Nephron progenitor cell (in vitro differentiated cells): ENCODE data around the gene KIT.
A peak's percentile ranks its signal among the peaks of the same experiment; 100 is the strongest.

ENCODE experiments used
- DNase-seq: peaks from one replicate; pipeline ENCODE4 v3.0.0; 2021
- H3K27ac Mint-ChIP-seq: 2 replicates; pipeline ENCODE4 v1.8.0; 2021; ENCODE audit warnings: mild to moderate bottlenecking, moderate library complexity, mixed read lengths
- H3K27me3 Mint-ChIP-seq: 2 replicates; pipeline ENCODE4 v1.8.0; 2021; ENCODE audit warnings: mild to moderate bottlenecking, low read depth, mixed read lengths; ENCODE audit not compliant: poor library complexity
- H3K36me3 Mint-ChIP-seq: 2 replicates; pipeline ENCODE4 v1.8.0; 2021; ENCODE audit warnings: low read depth, mixed read lengths
- H3K4me1 Mint-ChIP-seq: 2 replicates; pipeline ENCODE4 v1.8.0; 2021; ENCODE audit warnings: mixed read lengths
- H3K4me3 Mint-ChIP-seq: 2 replicates; pipeline ENCODE4 v1.8.0; 2021; ENCODE audit warnings: mild to moderate bottlenecking, moderate library complexity, mixed read lengths
- H3K9me3 Mint-ChIP-seq: 2 replicates; pipeline ENCODE4 v1.8.0; 2021; ENCODE audit warnings: mild to moderate bottlenecking, moderate library complexity, mixed read lengths
- TF ChIP-seq, protein P1 (sequence below): fragments of 200-600 bp; sonication (generic); IDR thresholded peaks from 2 replicates; pipeline ENCODE4 v1.5.0; 2021; ENCODE audit warnings: antibody characterized with exemption

The KIT gene

DNA sequence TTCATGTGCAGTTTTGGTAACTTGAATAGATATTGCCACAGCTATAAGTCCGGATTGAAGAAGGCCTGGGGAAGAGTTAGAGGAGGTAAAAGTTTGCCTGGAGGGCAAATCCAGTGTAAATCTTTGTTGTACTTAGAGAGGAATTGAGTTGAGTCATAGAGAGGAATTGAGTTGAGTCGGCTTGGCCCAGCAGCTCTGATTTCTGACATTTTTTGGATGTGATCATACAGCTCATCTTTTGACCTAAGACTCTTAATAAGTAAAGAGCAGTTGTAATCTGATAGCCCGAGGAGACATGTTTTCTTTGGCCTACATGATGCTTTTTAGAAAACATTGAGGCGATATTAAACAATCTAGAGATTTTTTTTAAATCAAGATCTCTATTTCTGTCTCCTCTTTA, 3.9 kb downstream of the KIT start:
- Mint-ChIP-seq H3K27ac (peak overlapping the region; percentile 34), H3K4me1 (peaks cover 35% of the 10 kb centered on the region), H3K36me3 (peaks cover 9% of the 10 kb centered on the region), H3K4me3 (no peak overlapping the region), H3K9me3 (no peaks in the 10 kb centered on the region), H3K27me3 (peaks cover 29% of the 10 kb centered on the region)
- TF ChIP-seq, protein P1, sequence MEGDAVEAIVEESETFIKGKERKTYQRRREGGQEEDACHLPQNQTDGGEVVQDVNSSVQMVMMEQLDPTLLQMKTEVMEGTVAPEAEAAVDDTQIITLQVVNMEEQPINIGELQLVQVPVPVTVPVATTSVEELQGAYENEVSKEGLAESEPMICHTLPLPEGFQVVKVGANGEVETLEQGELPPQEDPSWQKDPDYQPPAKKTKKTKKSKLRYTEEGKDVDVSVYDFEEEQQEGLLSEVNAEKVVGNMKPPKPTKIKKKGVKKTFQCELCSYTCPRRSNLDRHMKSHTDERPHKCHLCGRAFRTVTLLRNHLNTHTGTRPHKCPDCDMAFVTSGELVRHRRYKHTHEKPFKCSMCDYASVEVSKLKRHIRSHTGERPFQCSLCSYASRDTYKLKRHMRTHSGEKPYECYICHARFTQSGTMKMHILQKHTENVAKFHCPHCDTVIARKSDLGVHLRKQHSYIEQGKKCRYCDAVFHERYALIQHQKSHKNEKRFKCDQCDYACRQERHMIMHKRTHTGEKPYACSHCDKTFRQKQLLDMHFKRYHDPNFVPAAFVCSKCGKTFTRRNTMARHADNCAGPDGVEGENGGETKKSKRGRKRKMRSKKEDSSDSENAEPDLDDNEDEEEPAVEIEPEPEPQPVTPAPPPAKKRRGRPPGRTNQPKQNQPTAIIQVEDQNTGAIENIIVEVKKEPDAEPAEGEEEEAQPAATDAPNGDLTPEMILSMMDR = no peak
- no peak for DNase-seq

DNA sequence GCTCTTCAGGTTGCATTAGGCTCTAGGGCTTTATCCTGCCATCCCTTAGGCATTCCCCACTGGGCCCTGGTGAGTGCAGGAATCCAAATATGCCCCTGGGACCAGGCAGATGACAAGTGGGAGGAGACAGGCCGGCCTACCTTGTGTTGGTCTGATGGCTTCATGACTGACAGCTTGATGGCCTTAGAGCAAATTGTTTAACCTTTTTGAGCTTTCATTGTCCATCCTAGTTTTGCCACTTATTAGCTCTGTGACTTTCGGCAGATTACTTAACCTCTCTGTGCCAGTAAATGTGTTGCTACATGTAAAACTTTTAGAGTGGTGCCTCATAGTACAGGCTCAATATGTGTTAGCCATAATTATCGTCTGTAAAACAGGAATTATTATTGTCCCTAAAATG, 4.4 kb downstream of the KIT start:
- TF ChIP-seq, protein P1 = no peak
- no peak for DNase-seq
- peaks cover 25% of the 10 kb centered on the region for H3K27me3 Mint-ChIP-seq
- H3K27ac Mint-ChIP-seq = no peak overlapping the region
- no peaks in the 10 kb centered on the region for H3K9me3 Mint-ChIP-seq
- H3K4me1 Mint-ChIP-seq = peaks cover 30% of the 10 kb centered on the region
- H3K36me3 Mint-ChIP-seq = peaks cover 9% of the 10 kb centered on the region
- no peak overlapping the region for H3K4me3 Mint-ChIP-seq

- H3K36me3 Mint-ChIP-seq = peaks cover 9% of the 10 kb centered on the region
- DNase-seq = no peak
- peaks cover 23% of the 10 kb centered on the region for H3K27me3 Mint-ChIP-seq
- no peaks in the 10 kb centered on the region for H3K9me3 Mint-ChIP-seq
- no peak overlapping the region for H3K27ac Mint-ChIP-seq
- TF ChIP-seq, protein P1 = no peak
- no peak overlapping the region for H3K4me3 Mint-ChIP-seq
- peaks cover 33% of the 10 kb centered on the region for H3K4me1 Mint-ChIP-seq
Observed at GRCh38 chr4:54662901-54663585, 5.3 kb downstream of the KIT start.

DNA sequence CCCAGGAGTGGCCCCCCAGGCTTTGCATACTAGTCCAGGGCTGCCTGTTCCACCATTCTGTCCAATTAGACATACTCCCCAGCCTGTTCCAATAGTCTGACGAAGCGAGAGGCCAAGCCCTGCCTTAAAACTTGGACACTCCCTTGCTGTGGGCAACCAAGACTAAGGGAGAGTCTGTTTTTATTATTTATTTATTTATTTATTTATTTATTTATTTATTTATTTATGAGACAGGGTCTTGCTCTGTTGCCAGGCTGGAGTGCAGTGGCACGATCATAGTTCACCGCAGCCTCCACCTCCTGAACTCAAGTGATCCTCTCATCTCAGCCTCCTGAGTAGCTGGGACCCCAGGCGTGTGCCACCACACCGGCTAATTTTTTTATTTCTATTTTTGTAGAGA, 6.6 kb downstream of the KIT start:
- DNase-seq = no peak
- Mint-ChIP-seq H3K9me3 (no peaks in the 10 kb centered on the region), H3K4me1 (peaks cover 33% of the 10 kb centered on the region), H3K36me3 (peaks cover 9% of the 10 kb centered on the region), H3K27me3 (peaks cover 24% of the 10 kb centered on the region), H3K27ac (no peak overlapping the region), H3K4me3 (no peak overlapping the region)
- TF ChIP-seq, protein P1 = no peak

- Mint-ChIP-seq H3K27me3 (peaks cover 6% of the 10 kb centered on the region), H3K4me3 (no peak overlapping the region), H3K9me3 (peaks cover 3% of the 10 kb centered on the region), H3K27ac (no peak overlapping the region), H3K4me1 (peaks cover 7% of the 10 kb centered on the region), H3K36me3 (peaks cover 15% of the 10 kb centered on the region)
- TF ChIP-seq, protein P1 = no peak
- DNase-seq = no peak
Observed at GRCh38 chr4:54668014-54668611, 10.4 kb downstream of the KIT start.

- peaks cover 7% of the 10 kb centered on the region for H3K4me1 Mint-ChIP-seq
Observed at GRCh38 chr4:54669831-54670230, 12.1 kb downstream of the KIT start.

More at GRCh38 chr4:54669831-54670230, 12.1 kb downstream of the KIT start:
- Mint-ChIP-seq H3K27ac (no peak overlapping the region), H3K9me3 (peaks cover 13% of the 10 kb centered on the region), H3K4me3 (no peak overlapping the region), H3K36me3 (peaks cover 25% of the 10 kb centered on the region), H3K27me3 (peaks cover 6% of the 10 kb centered on the region)
- no peak for DNase-seq
- TF ChIP-seq, protein P1 = no peak
